ENCODE measurements around the gene SLC6A9.

SLC6A9 gene

DNA sequence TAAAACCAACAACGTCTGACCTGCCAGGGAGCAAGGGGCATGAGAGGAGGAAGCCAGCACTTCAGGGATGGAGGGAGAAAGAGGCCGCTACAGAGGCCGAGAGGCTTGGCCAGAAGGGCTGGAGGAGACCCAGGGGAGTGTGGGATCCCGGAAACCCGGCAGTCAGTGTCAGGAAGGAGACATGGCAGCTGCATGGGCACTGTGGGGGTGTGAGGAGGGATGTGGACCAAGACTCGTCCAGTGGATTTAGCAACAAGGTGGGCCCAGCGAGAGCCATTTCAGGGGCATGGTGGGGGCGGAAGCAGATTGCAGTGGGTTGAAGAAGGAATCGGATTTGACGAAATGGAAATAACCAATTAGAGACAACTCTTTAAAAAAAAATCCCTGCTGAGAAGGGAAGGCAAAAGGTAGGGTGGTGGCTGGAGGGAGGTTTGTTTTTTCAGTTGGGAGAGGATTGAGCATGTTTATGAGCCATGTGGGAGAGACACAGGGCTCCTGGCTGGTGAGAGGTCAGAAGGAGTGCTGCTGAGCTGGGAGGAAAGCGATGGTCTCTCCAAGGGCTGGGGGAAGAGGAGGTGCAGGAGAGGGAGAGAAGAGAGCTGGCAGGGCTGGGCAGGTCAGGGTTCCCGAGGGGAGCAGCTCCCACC lies 47.9 kb downstream of the SLC6A9 start:
- DNase-seq (ENCODE audit: low spot score), result no peak

DNA sequence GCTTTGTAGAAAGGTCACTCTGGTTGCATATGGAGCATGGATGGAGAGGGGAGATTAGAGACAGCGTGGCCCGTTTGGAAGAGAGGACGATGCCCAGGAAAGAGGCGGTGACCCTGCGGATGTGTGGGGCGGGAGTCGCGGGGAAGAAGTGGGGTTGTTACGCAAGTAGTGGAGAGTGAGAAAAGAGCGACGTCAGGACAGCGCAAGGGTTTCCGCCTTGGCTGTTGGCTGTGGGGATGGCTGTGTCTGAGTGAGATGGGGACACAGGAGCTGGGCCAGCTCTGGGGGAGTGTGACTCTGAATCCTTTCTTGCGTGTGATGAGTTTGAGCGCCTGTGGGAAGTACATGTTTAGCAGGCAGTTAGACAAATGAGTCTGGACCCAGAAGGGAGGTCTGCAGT lies 48.5 kb downstream of the SLC6A9 start:
- no peak for DNase-seq (ENCODE audit: low spot score)

DNA sequence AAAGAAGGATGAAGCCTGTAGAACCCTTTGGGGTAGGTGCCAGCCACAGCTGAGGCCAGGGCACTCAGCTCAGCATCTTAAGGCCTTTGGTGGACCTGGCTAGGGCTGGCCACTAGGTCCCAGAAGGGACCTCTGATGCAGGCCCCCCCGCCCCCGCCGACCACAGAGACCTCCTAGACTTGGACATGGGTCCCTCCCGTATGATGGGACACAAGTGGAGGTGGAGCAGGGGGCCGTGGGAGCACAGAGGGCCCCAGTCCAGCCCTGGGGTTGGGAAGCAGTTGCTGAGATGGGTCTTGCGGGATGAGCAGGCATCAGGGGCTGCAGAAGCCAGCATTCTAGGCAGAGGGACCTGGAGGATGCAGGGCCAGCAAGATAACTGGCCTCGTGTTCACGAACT lies 49.0 kb downstream of the SLC6A9 start:
- no peak for DNase-seq (ENCODE audit: low spot score)

DNA sequence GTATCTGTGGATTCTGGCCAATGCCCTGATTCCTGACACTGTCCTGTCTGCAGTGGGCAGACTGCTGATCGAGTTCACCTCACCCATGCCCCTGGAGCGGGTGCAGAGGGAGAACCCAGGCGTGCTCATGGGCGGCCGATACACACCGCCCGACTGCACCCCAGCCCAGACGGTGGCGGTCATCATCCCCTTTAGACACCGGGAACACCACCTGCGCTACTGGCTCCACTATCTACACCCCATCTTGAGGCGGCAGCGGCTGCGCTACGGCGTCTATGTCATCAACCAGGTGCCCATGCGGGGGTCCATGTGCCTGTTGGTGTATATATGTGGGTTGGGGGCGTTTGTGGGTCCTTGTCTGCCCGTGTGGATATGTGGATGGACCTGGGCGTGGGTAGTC lies 49.6 kb downstream of the SLC6A9 start:
- no peak for DNase-seq (ENCODE audit: low spot score)

DNA sequence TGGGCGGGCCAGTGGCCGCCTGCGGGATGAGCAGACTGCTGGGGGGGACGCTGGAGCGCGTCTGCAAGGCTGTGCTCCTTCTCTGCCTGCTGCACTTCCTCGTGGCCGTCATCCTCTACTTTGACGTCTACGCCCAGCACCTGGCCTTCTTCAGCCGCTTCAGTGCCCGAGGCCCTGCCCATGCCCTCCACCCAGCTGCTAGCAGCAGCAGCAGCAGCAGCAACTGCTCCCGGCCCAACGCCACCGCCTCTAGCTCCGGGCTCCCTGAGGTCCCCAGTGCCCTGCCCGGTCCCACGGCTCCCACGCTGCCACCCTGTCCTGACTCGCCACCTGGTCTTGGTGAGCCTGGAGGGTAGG lies 50.1 kb downstream of the SLC6A9 start:
- DNase-seq (ENCODE audit: low spot score), result no peak

DNA sequence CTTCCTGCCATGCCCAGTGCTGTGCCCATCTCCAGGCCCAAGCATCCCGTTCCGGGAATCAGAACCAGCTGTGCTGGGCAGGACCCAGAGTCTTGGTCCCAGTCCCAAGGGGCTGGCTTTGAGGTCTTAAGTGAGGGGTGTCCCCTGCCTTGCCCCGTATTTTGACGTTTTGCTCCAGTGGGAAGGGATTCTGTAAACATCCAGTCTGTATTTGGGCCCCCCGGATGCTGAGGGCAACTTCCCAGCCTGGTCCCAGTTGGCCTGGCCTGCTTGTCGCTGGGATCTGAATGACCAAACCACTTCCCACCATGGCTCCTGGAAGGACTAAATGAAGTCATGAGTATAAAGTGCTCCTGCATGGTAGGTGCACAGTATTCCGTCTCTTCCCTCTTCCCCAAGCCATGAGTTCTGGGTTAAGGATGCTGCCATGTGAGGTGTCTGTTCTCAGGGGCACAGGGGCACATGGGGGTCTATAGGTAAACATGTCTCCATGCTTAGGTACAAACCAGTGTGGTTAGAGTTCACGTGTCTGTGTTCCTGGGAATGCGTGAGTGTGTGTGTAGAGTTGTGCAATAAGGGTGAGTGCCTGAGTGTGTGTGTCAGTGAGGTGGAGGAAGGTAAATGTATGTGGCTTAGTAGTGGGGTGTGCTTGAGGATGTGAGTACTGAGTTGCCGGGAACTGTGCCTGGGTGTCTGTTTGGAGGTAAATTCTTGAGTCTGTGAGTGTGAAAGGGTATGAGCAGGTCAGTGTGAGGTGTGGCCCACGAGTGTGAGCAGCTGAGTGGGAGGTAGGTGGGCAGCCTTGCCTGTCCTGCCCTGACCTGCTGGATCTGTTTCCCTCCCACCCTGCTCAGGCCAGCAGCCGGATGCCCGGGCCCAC lies 50.8 kb downstream of the SLC6A9 start:
- no peak for DNase-seq (ENCODE audit: low spot score)

DNA sequence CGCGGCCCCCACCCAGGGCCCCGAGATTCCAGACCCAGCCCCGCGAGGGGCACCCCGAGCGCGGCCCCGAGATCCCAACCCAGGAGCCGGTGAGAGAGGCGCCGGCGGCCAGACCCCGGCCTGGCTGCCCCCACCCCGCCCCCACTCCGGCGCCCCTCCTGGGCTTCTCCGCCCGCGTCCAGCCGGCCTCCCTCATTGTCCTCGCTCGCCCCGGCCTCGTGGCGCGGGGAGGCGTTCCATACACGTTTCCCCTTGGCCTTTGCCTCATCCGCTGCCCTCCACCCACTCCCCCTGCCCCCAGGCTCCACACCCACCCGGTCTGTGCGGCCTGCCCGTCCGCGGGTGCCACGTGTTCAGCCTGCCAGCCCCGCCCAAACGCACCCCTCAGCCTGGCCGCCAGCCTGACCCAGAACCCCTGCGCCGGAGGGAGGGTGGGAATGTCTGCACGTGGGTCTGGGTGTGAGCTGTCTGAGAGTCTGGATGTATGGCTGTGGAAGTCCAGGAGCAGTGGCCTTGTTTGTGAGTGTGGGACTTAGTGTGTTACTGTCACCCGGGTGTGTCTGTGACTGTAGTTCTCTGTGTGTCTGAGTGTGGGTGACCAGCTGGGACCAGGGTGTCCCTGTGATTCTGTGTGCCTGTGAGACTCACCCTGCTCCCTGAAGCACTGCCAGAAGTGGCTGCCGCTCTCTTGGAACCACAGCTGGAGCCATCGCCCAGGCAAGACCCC lies 51.6 kb downstream of the SLC6A9 start:
- no peak for DNase-seq (ENCODE audit: low spot score)

DNA sequence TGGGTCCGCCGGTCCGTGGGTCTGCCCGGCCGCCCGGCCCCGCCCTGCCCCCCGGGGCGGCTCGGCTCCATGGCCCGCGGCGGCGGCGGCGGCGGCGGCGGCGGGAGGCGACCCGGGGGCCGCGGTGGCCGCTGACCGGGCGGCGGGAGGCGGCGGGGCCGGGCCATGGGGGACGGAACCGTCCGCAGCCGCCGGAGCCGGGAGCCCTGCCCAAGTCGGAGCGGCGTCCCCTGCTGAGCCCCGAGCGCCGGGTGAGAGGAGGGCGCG lies 52.1 kb downstream of the SLC6A9 start:
- DNase-seq (ENCODE audit: low spot score), result no peak

DNA sequence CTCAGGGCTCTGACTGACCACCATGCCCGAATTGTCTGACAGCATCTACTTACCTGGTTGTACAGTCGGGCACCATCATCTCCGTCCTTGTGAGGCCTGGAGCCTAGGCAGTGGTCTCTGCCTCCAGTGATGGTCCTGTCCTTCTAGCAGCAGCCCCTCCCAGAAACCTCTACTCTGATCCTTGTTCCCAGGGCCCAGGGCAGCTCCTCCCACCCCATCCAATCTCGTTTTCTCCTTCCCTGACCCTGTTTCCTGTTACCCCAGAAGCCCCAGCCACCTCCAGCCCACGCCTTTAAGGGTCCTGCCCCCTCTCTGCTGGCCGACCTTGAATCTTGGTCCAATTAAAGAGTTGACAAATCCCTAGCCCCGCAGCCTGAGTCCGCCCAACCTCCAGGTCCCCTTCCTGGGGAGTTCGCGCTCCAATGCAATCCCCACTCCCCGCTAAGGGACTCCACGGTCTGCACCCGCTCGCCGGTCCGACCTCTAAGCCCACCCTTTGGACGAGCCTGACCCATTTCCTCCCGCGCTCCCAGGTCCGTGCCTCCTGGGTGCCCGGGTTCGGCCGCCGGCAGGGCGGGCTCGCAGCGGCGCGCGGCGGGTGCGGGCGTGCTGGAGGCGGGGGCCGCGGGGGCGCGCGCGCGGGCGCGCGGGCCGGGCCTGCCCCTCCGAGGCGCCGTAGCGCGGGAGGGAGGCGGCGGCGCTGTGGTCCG lies 52.6 kb downstream of the SLC6A9 start, which contains the start of gene B4GALT2:
TSS of gene B4GALT2 (plus strand) at position 660 of the 710 bp plus-strand sequence. CDS start 1,951 bp downstream, outside the sequence.
- peak; percentile 53 for DNase-seq (ENCODE audit: low spot score)

DNA sequence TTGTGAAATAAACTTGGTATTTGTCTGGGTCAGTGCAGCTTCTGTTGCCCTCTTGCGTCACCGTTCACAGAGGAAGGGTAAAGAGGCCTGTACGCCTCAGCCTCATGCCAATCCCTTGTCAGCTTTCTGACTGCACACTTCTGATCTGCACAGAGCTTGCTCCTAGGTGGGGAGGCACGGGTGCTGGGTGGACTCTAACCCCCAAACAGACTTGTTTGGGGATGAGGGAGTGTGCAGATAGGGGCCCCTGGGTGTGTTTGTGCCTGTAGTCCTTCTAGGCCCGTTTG lies 53.1 kb downstream of the SLC6A9 start:
- no peak for DNase-seq (ENCODE audit: low spot score)

DNA sequence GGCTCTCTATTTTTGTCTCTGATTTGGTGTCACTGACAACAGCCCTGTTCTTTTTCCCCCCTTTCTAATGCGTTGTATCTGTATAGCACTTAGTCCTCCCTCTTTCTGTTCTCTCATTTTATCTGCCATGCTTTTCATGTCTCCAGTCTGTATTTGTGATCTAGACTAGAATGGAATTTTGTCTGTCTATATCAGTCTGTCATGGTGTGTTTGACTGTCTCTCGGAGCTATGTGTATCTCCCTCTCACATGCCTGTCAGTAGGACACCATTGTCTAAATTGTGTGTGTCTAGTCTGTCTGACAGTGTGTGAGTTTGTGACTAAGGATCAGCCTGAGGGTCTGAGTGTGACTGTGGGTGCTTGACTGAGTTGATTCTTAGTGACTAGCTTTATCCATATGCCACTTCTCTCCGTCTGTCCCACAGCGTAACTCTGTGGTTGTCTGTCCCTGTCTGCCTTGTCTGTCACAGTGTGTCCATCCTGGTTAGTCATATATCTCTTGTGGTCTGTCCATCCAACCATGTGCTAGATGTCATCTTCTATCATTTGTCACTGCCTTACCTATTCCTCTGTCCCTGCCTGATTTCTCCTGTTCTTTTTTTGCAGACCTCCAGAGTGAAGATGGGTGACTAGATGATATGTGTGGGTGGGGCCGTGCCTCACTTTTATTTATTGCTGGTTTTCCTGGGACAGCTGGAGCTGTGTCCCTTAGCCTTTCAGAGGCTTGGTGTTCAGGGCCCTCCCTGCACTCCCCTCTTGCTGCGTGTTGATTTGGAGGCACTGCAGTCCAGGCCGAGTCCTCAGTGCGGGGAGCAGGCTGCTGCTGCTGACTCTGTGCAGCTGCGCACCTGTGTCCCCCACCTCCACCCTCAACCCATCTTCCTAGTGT lies 53.6 kb downstream of the SLC6A9 start:
- no peak for DNase-seq (ENCODE audit: low spot score)

DNA sequence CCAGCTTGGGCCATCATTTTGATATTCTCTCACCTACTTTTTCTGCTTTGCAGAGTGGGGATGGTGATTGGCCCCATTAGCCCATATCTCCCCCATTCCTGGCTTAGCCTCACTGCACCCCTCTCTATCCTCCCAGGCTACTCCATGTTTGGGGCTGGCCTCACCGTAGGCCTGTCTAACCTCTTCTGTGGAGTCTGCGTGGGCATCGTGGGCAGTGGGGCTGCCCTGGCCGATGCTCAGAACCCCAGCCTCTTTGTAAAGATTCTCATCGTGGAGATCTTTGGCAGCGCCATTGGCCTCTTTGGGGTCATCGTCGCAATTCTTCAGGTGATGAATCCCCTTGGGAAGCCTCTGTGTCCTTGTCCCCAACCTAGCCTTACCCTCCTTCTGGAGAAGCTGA lies 54.4 kb downstream of the SLC6A9 start:
- DNase-seq (ENCODE audit: low spot score), result no peak

DNA sequence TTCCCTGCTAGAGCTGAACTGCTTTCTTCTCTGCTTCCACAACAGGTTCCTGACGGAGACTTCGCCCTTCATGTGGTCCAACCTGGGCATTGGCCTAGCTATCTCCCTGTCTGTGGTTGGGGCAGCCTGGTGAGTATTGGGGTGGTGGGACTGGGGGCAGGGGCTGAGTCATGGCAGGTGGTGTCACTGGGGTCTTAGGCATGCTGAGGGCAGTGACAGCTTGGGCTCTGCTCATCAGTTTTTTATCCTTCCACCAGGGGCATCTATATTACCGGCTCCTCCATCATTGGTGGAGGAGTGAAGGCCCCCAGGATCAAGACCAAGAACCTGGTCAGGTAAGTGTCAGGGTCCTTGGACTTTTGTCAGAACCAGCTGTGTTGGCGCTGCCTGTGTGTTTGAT lies 55.2 kb downstream of the SLC6A9 start:
- DNase-seq (ENCODE audit: low spot score), result no peak

DNA sequence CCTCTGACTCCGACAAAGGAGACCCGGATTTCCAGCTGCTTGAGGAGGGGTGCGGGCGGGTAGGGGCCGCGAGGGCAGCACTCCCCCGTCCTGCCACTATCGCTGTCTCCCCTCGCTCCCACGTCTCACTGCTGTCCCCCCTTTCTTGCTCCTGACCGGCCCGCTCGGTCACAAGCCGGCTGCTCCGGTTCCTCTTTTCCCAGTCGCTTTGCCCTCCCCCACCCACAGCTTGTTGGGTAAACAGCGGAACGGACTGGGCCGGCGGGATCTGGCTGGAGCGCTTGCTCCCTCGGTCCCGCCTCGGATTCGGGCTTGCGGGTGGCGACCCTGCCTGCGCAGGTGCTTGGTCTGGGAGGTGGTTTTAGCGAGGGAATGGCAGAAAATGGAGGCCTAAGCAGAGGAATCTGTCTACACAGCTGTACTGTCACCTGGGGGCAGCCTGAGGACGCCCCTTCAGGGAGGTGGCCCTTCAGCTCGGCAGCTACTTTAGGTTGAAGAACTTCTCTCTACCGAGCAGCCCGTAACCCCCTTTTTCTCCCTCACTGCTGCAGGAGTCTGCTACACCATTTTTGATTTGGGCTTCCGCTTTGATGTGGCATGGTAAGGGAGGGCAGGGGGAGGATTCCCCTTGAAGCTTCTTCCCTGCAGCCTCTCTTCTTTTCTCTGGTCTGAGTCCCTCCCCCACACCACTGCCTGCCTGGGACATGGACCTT lies 55.9 kb downstream of the SLC6A9 start:
- DNase-seq (ENCODE audit: low spot score), result no peak

DNA sequence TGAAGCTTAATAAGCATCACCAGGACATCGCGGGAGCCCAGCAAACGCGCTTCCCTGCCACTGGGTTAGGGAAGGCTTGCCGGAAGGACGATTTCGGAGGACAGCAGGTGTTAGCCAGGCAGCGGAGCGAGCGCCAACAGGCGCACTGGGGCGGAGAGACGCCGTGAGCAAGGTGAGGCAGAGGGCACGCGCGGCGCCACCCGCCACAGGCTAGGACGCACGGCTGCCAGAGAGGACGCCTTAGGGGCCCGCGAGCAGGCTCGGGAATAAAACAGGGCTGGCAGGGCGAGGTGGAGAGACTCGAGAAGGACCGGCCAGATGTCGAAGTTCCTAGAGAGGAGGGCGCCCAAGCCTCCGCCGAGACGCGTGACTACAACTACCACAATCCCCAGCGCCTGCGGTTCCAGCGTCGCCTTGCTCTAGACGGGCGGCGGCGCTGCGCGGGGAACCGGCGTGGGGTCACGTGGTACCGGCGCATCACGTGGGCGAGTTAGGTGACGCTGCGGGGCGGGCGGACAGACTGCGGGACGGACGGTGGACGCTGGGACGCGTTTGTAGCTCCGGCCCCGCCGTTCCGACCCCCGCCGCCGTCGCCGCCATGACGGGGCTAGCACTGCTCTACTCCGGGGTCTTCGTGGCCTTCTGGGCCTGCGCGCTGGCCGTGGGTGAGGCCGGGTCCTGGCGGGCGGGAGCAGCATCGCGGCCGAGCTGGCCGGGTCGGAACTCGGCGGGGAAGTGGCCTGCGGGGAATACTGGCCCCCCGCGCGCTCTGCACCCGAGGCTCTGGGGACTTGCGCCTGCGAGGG lies 56.6 kb downstream of the SLC6A9 start, which contains the start of gene ATP6V0B:
TSS of gene ATP6V0B (plus strand) at position 518 of the 806 bp plus-strand sequence. CDS start at position 599, 81 bp downstream.
- DNase-seq (ENCODE audit: low spot score), result peak; percentile 96

DNA sequence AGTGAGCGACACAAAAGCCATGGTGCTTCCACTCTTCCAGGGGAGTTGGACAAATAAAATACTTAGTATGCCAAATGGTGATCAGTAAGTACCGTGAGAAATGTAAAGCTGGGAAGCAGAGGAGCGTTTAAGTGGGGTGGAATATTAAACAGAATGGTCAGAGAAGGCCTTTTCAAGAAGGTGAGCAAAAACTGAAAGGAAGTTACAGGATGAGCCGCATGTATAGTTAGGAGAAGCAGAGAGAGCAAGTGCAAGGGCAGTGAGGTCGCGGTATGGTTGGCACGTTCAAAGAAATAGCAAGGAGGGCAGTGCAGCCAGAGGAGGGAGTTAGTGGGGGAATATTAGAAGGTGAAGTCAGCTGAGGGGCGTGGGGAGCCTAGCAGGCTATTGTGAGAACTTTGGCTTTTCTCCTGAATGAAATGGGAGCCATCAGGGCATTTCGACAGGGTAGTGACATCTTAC lies 57.2 kb downstream of the SLC6A9 start:
- DNase-seq (ENCODE audit: low spot score), result no peak

DNA sequence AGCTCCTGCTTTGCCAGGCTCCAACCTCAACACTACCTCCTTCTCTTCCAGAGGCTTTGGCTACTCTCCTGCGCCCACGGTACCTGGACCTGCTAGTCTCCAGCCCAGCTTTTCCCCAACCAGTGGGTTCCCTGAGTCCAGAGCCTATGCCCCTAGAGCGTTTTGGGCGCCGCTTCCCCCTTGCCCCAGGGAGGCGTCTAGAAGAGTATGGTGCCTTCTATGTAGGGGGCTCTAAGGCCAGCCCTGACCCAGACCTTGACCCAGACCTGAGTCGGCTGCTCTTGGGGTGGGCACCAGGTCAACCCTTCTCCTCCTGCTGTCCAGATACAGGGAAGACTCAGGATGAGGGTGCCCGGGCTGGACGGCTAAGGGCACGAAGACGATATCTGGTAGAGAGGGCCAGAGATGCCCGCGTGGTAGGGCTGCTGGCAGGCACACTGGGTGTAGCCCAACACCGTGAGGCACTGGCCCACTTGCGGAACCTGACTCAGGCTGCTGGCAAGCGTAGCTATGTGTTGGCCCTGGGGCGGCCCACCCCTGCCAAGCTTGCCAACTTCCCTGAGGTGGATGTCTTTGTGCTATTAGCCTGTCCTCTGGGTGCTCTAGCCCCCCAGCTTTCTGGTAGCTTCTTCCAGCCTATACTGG lies 59.8 kb downstream of the SLC6A9 start:
- DNase-seq (ENCODE audit: low spot score), result no peak

DNA sequence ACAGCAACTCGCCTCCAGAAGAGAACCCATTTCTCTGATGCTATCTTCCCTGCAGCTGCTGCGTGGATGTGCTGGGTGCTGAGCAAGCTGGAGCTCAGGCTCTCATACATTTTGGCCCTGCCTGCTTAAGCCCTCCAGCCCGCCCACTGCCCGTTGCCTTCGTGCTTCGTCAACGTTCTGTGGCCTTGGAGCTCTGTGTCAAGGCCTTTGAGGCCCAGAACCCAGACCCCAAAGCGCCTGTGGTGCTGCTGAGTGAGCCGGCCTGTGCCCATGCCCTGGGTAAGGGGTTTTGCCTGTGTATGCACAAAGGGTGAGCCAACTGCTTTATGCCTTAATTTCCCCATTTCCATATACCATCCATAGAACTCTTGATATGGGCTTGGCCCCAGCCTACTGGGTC lies 60.4 kb downstream of the SLC6A9 start:
- no peak for DNase-seq (ENCODE audit: low spot score)

DNA sequence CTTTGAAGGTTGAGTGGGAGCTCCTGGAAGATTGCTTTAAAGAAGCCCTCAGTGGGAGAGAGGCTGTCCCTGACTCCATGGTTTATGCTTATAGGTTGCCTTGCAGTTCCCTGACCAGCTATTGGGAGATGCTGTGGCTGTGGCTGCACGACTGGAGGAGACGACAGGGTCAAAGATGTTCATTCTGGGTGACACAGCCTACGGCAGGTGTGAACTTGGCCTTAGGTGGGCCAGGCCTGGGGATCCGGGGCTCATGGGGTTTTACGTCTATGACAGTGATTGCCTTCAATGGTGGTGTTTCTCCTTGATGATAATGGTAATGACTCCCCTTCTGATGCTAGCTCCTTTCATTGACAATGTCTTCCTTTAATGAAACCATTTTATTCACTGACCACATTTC lies 60.8 kb downstream of the SLC6A9 start:
- no peak for DNase-seq (ENCODE audit: low spot score)
